WTC11 (cell line): ENCODE measurements around the gene EIF2D.

Source experiments
- CREB1 ChIP-seq: sonication (generic); formaldehyde crosslinking; IDR thresholded peaks from 2 replicates; pipeline ENCODE4 v1.8.0; 2023; ENCODE audit warnings: mild to moderate bottlenecking, missing genetic modification reagents
- JUN ChIP-seq: sonication (generic); formaldehyde crosslinking; IDR thresholded peaks from 2 replicates; pipeline ENCODE4 v1.8.0; 2023; ENCODE audit warnings: mild to moderate bottlenecking, missing genetic modification reagents
- NR2C2 ChIP-seq: sonication (generic); formaldehyde crosslinking; IDR thresholded peaks from 2 replicates; pipeline ENCODE4 v1.8.0; 2022; ENCODE audit warnings: mild to moderate bottlenecking, missing genetic modification reagents
- USF2 ChIP-seq: sonication (generic); formaldehyde crosslinking; IDR thresholded peaks from 2 replicates; pipeline ENCODE4 v1.8.1; 2023; ENCODE audit warnings: mild to moderate bottlenecking, missing genetic modification reagents, moderate library complexity
- TF ChIP-seq, protein P1 (sequence below): sonication (generic); formaldehyde crosslinking; conservative IDR thresholded peaks from 2 replicates; pipeline ENCODE4 v1.8.1; 2022; ENCODE audit warnings: mild to moderate bottlenecking, missing genetic modification reagents

DNA sequence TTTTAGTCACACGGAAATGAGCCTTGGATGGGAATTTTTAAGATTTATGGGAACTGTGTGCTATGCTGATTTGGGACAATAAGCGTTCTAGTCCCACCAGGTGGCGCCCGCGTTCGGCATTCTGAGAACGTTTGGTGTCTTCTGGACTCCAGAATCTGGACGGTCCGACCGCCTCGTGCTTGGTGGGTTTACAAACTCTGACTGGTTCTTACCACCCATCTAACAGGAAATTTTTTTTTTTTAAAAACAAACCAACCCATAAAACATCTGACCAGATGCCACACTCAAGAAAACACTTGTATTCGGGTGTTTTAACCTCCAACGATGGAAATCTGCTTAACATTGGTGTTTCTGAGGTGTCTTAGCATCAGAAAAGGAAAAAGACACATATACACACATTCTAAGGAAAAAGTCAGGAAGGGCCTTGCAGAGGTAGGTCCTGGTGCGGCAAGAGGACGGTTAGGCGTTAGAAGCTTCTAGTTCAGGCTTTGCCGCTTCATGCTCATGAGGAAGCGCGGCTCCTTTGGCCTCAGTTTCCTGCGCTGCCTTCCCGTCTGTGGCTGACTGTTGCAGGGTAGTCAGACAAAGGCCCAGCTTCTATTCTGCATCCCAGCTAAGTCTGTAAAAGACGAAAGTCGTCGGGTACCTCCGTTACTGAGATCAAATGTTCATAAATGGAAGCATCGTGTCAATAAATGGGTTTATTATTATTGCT lies 22.3 kb upstream of the EIF2D start:
- TF ChIP-seq JUN (no peak), CREB1 (no peak), NR2C2 (no peak), USF2 (CRISPR knock-in tag) (no peak)
- TF ChIP-seq, protein P1, sequence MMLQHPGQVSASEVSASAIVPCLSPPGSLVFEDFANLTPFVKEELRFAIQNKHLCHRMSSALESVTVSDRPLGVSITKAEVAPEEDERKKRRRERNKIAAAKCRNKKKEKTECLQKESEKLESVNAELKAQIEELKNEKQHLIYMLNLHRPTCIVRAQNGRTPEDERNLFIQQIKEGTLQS (CRISPR knock-in tag): no peak
